Omental fat pad (tissue), 4 donors: ENCODE results near the gene EIF4G1. TPM values are rescaled to one million over a fixed set of nuclear protein-coding genes. Genes with fewer than 3 reads are reported as not detected.
A peak's percentile ranks its signal among the peaks of the same experiment; 100 is the strongest.

Experiments used
- ATAC-seq: fragments of 150-250 bp; one replicate; pipeline ENCODE4 v1.9.1; 2016; ENCODE audit warnings: mild to moderate bottlenecking, moderate library complexity; ENCODE audit not compliant: low FRiP score
- DNase-seq: peaks from one replicate; pipeline ENCODE4 v3.0.0-alpha.2; 2019; ENCODE audit warnings: low spot score
- total RNA-seq, 4 donors: library from RNA; depleted of rRNA; stranded (reverse); fragments of >200 nt; gene quantifications; one replicate each; pipeline ENCODE4 v1.1.0, GENCODE V29; 2016
- TF ChIP-seq, protein P1 (sequence below), 3 donors: fragments of 450-650 bp; IDR thresholded peaks; one replicate each; pipeline ENCODE4 v1.5.1; 2016 to 2017; ENCODE audit warnings: antibody characterized with exemption in 3 of 3, mild to moderate bottlenecking in 3 of 3, moderate library complexity in 2 of 3

EIF4G1 gene
- total RNA-seq, 4 donors from 2014 or later: 235 to 471 (median 268) TPM

DNA sequence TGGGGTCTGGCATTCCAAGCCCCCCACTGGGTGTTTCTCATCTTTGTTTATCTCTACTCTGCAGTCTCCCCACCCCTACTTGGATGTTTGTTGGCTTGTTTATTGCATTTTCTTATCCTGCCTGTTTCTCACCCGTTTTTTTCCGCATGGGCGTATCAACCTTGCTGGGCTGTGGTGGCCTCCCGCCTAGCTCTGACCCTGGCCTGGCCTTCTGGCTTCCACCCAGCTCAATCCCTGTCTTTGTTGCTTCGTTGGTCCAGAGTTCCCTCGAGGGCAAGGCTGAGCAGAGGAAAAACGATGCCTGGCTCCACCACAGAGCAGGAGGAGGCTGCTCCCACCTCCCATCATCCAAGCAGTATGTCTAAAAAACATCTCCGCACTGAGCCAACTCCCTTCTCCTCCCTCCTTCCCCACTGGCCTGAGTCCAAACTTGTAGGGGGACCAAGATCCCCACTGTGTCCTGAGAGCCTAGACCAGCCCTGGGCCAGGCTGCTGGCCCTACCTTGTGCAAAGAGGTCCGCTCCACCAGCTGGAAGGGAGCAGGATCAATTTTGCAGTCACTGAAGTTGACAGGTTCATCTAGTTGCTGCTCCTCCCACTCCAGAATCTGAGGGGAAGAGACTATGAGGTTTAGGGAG, 37.2 kb downstream of the EIF4G1 start:
- ATAC-seq (peak; percentile 1), DNase-seq (no peak)
- TF ChIP-seq, protein P1, sequence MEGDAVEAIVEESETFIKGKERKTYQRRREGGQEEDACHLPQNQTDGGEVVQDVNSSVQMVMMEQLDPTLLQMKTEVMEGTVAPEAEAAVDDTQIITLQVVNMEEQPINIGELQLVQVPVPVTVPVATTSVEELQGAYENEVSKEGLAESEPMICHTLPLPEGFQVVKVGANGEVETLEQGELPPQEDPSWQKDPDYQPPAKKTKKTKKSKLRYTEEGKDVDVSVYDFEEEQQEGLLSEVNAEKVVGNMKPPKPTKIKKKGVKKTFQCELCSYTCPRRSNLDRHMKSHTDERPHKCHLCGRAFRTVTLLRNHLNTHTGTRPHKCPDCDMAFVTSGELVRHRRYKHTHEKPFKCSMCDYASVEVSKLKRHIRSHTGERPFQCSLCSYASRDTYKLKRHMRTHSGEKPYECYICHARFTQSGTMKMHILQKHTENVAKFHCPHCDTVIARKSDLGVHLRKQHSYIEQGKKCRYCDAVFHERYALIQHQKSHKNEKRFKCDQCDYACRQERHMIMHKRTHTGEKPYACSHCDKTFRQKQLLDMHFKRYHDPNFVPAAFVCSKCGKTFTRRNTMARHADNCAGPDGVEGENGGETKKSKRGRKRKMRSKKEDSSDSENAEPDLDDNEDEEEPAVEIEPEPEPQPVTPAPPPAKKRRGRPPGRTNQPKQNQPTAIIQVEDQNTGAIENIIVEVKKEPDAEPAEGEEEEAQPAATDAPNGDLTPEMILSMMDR (IDR thresholded peaks at IDR 0.05): no peak

DNA sequence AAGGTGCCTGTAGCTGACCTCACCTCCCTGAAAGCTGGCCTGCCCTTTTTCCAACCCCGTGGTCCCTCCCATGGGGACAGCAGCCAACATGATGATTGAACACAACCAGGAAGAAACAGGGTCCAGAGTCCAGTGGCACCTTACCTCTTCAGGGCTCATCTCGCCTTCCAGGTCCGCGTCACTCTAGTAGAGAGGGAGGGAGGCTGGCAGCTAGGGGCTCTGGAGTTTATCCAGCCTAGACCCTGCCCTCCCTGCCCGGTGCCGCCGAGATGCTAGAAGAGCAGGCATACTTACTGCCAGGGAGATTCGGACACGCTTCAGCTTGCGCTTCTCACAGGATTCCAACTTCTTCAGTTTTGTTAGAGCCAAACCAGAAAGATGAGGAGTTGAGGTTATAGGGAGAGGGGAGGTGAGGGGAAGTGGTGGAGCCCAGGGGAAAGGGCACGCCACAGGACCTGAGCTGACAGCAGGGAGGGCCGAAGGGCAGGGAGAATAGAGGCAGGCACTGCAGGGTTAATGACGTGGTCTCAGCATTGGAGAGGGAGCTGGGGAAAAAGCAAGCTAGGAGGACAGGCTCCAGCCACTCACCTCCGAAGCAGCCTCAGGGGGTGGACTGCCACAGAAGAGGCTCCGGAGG, 37.9 kb downstream of the EIF4G1 start:
- TF ChIP-seq, protein P1 (IDR thresholded peaks at IDR 0.05): no peak
- ATAC-seq (peak; percentile 43), DNase-seq (no peak)

DNA sequence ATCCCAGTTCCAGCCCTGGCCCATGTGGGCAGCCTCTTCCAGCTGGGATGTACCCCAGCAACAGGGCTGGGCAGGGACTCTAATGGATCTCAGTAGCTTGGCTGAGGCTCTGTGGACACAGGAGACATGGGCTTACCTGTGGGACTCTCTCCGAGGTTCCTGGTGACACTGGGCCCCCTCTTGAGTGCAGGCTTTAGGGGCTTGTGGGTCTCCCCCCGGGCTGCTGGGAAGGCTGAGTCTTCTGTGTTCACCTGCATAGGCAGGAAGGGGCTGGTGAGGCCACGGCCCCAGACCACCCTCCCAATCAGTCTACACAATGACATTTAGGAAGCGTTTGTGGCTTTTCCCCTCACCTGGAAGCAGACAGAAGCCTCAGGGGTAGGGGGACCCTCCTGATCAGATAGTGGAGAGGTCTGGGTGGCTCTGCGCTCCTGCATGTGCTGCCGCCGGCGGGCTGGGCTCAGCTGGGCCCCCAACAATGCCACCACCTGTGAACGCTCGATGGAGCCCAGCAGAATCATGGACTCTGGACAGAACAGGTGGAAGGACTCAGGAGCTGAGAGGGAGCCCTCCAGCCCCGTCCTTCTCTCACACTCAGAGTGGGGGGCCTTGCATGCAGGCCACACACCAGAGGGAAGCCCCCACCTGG, 38.6 kb downstream of the EIF4G1 start:
- DNase-seq (no peak), ATAC-seq (no peak)
- TF ChIP-seq, protein P1 (IDR thresholded peaks at IDR 0.05): no peak

DNA sequence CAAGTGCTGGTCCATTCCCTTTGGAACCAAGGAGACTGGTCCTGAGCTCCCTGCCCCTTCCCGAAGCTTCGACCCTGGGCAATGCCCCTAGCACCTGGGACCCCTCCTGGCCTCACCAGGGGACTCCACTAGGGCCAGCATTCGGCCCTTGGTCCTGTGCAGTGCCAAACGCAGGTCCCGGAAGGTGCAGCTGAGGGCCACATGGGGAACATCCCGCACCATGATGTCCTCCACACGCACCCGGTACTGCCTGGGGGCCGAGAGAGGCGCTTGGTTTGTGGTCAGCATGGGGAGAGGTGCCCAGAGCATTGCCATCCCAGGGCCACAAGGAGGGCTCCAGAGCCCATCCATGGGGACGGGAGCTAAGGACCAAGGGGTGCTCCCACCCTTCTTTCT, 39.1 kb downstream of the EIF4G1 start:
- TF ChIP-seq, protein P1 (IDR thresholded peaks at IDR 0.05): no peak
- DNase-seq (no peak), ATAC-seq (no peak)

DNA sequence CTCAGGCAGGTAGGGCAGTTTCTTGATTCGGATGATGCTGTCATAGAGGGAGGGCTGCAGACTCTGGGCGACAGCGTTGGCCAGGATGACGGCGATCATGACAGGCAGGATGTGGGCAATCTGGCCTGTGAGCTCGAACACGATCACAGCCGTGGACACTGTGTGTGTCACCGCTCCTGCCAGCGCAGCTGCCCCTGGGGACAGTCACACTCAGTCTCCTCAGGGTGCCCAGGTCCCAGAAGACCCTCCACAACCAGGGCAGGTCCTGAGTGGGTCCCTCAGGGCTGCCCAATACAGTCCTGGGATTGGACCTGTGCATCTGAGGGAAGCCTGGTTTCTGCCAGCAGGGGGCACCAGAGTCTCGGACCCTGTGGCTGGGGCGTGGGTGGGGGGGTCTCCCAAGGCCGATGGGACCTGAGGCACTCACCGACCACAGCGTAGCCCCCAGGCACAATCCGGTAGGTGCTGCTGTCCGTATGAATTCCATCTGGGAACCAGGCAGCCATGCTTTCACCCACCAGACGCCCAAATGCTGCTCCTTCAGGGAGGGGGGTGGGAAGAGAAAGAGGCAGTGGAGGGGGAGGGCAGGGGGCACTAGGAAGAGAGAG, 39.8 kb downstream of the EIF4G1 start:
- ATAC-seq (no peak), DNase-seq (no peak)
- TF ChIP-seq, protein P1 (IDR thresholded peaks at IDR 0.05): peak in 1 of 3 donors; percentile 14

DNA sequence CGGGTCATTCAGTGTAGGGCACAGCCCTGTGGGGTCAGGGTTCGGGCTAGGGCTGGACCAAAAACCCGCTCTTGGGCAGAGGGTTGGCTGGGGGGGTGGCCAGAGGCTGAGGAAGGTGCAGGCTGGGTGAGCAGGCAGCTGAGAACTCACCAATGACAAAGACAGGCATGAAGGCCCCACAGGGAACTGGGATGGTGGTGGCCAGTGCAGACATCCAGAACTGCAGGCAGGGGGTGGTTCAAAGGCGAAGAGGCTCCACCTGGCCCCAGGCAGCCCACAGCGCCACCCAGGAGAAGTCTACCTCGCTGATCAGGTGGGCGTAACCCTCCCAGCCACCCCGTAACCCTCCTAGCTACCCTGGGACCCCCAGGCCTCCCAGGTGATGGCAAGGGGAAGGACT, 40.3 kb downstream of the EIF4G1 start:
- no peak for ATAC-seq
- no peak for DNase-seq
- TF ChIP-seq, protein P1 (IDR thresholded peaks at IDR 0.05): no peak
